SK-N-MC (cell line): ENCODE measurements around the gene DNAJC17.

Experiments used
- EZH2 ChIP-seq: fragments of 200-600 bp; sonication (generic); IDR thresholded peaks from one replicate; pipeline ENCODE4 v1.6.1; 2017; ENCODE audit warnings: antibody characterized with exemption
- FOXP2 ChIP-seq: optimal IDR thresholded peaks from 2 replicates; pipeline ENCODE3; 2011; ENCODE audit warnings: mild to moderate bottlenecking, moderate library complexity; ENCODE audit not compliant: insufficient read depth; ENCODE audit errors: extremely low read length, control extremely low read depth
- POLR2AphosphoS5 ChIP-seq: IDR thresholded peaks from 2 replicates; pipeline ENCODE4 v1.6.1; 2012; ENCODE audit warnings: mild to moderate bottlenecking, low read depth, low read length, borderline replicate concordance

GRCh38 chr15:40852529-40852928, 45.3 kb upstream of the DNAJC17 start:
- no peak for TF ChIP-seq POLR2AphosphoS5
- TF ChIP-seq EZH2, result no peak
- TF ChIP-seq FOXP2, result no peak
